DOHH2 (cell line): ENCODE data around the gene TFRC.

Experiments
- H3F3A ChIP-seq: fragments of 200-600 bp; sonication (generic), shearing (Covaris generic); 2 replicates; pipeline ENCODE4 v1.6.0; 2016; ENCODE audit warnings: antibody characterized with exemption, mild to moderate bottlenecking; ENCODE audit not compliant: control insufficient read depth, insufficient read depth
- H3K27ac ChIP-seq: fragments of 200-600 bp; sonication (generic); 2 replicates; pipeline ENCODE4 v1.5.1; 2014; ENCODE audit warnings: low read depth, mild to moderate bottlenecking, low read length, moderate library complexity
- H3K27me3 ChIP-seq: fragments of 200-600 bp; sonication (generic); 2 replicates; pipeline ENCODE4 v1.6.1; 2014; ENCODE audit warnings: mild to moderate bottlenecking, low read length, mixed read lengths; ENCODE audit not compliant: control insufficient read depth
- H3K36me3 ChIP-seq: fragments of 200-600 bp; sonication (generic); 2 replicates; pipeline ENCODE4 v1.6.1; 2014; ENCODE audit warnings: mild to moderate bottlenecking, low read length, moderate library complexity, mixed read lengths; ENCODE audit not compliant: control insufficient read depth
- H3K4me1 ChIP-seq: fragments of 200-600 bp; sonication (generic); 2 replicates; pipeline ENCODE4 v1.6.1; 2014; ENCODE audit warnings: mild to moderate bottlenecking, low read length, mixed read lengths; ENCODE audit not compliant: control insufficient read depth
- H3K4me2 ChIP-seq: fragments of 200-600 bp; sonication (generic); 2 replicates; pipeline ENCODE4 v1.6.0; 2014; ENCODE audit warnings: mild to moderate bottlenecking, low read length, moderate library complexity
- H3K4me3 ChIP-seq: fragments of 200-600 bp; sonication (generic); 2 replicates; pipeline ENCODE4 v1.5.1; 2014; ENCODE audit warnings: mild to moderate bottlenecking, low read length, mixed read lengths
- H3K79me2 ChIP-seq: fragments of 200-600 bp; sonication (generic); 2 replicates; pipeline ENCODE4 v1.6.1; 2014; ENCODE audit warnings: mild to moderate bottlenecking, low read length, mixed read lengths; ENCODE audit not compliant: control insufficient read depth
- H3K9me2 ChIP-seq: fragments of 200-600 bp; sonication (generic); replicated peaks from 2 replicates; pipeline ENCODE4 v1.6.1; 2014; ENCODE audit warnings: mild to moderate bottlenecking, low read length, mixed read lengths; ENCODE audit not compliant: control insufficient read depth
- H3K9me3 ChIP-seq: fragments of 200-600 bp; sonication (generic); 2 replicates; pipeline ENCODE4 v1.6.1; 2014; ENCODE audit warnings: antibody characterized with exemption, low read length, mixed read lengths; ENCODE audit not compliant: control insufficient read depth, insufficient read depth
- H4K20me1 ChIP-seq: fragments of 200-600 bp; sonication (generic); 2 replicates; pipeline ENCODE4 v1.6.0; 2014; ENCODE audit warnings: low read depth, mild to moderate bottlenecking, antibody characterized with exemption, low read length, moderate library complexity; ENCODE audit not compliant: control insufficient read depth, insufficient read depth
- EZH2phosphoT487 ChIP-seq: fragments of 200-600 bp; sonication (generic); IDR thresholded peaks from 2 replicates; pipeline ENCODE4 v1.6.1; 2017; ENCODE audit warnings: borderline replicate concordance, mild to moderate bottlenecking, antibody characterized with exemption, low read length, moderate library complexity, mixed read lengths
- TF ChIP-seq, protein P1 (sequence below): fragments of 200-600 bp; sonication (generic); IDR thresholded peaks from one replicate; pipeline ENCODE4 v1.5.1; 2014; ENCODE audit warnings: antibody characterized with exemption, mild to moderate bottlenecking, low read depth, low read length; ENCODE audit not compliant: poor library complexity, severe bottlenecking

The TFRC gene

GRCh38 chr3:196063456-196063855 lies 18.4 kb downstream of the TFRC start:
- H3K9me2 ChIP-seq = no peaks in the 10 kb centered on the region
- no peaks in the 10 kb centered on the region for H3K4me1 ChIP-seq
- H3K4me2 ChIP-seq = no peak overlapping the region
- no peaks in the 10 kb centered on the region for H3K9me3 ChIP-seq
- peaks cover 96% of the 10 kb centered on the region for H3K36me3 ChIP-seq
- H3F3A ChIP-seq = peaks cover 4% of the 10 kb centered on the region; the same call in 1 of the 2 replicates
- H4K20me1 ChIP-seq = no peaks in the 10 kb centered on the region
- no peaks in the 10 kb centered on the region for H3K27me3 ChIP-seq
- no peak overlapping the region for H3K27ac ChIP-seq
- H3K4me3 ChIP-seq = no peak overlapping the region
- no peak for TF ChIP-seq EZH2phosphoT487
- TF ChIP-seq, protein P1, sequence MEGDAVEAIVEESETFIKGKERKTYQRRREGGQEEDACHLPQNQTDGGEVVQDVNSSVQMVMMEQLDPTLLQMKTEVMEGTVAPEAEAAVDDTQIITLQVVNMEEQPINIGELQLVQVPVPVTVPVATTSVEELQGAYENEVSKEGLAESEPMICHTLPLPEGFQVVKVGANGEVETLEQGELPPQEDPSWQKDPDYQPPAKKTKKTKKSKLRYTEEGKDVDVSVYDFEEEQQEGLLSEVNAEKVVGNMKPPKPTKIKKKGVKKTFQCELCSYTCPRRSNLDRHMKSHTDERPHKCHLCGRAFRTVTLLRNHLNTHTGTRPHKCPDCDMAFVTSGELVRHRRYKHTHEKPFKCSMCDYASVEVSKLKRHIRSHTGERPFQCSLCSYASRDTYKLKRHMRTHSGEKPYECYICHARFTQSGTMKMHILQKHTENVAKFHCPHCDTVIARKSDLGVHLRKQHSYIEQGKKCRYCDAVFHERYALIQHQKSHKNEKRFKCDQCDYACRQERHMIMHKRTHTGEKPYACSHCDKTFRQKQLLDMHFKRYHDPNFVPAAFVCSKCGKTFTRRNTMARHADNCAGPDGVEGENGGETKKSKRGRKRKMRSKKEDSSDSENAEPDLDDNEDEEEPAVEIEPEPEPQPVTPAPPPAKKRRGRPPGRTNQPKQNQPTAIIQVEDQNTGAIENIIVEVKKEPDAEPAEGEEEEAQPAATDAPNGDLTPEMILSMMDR = no peak
- H3K79me2 ChIP-seq = peaks cover 17% of the 10 kb centered on the region

- Histone ChIP-seq H3K9me2 (no peaks in the 10 kb centered on the region), H3K9me3 (no peaks in the 10 kb centered on the region), H3K27ac (no peak overlapping the region), H3K27me3 (no peaks in the 10 kb centered on the region), H3K36me3 (peaks cover 96% of the 10 kb centered on the region), H3K4me3 (no peak overlapping the region), H4K20me1 (no peaks in the 10 kb centered on the region), H3K4me1 (no peaks in the 10 kb centered on the region), H3K4me2 (no peak overlapping the region), H3F3A (peaks cover 4% of the 10 kb centered on the region; the same call in 1 of the 2 replicates), H3K79me2 (peaks cover 17% of the 10 kb centered on the region)
- no peak for TF ChIP-seq EZH2phosphoT487
- TF ChIP-seq, protein P1 = no peak
Measured at GRCh38 chr3:196063049-196063448, 18.8 kb downstream of the TFRC start.

DNA sequence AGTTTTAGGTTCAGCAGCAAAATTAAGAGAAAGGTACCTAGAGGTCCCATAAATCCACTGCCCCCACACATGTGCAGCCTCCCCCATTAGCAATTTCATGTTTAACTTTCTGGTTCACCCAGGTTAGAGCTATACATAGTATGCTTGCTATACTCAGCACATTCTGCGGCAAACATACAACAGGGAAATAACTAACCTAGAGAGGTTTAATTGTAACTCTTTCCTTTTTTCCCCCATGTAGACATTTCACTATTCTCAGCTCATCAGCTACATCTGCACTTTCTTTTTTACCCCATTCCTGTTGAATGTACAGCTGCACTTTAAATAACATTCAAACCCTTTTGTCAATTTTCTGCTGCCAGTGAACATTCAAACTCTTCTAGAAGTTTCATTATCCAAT lies 21.1 kb downstream of the TFRC start:
- peaks cover 96% of the 10 kb centered on the region for H3K36me3 ChIP-seq
- TF ChIP-seq, protein P1 = no peak
- no peak for TF ChIP-seq EZH2phosphoT487
- no peaks in the 10 kb centered on the region for H3K4me1 ChIP-seq
- no peaks in the 10 kb centered on the region for H4K20me1 ChIP-seq
- 0 out of 2 replicates have a peak, but pooled peaks cover 4% of the 10 kb centered on the region for H3F3A ChIP-seq
- H3K9me3 ChIP-seq = no peaks in the 10 kb centered on the region
- H3K27ac ChIP-seq = no peak overlapping the region
- no peak overlapping the region for H3K4me3 ChIP-seq
- H3K27me3 ChIP-seq = no peaks in the 10 kb centered on the region
- peaks cover 2% of the 10 kb centered on the region; the same call in 1 of the 2 replicates for H3K79me2 ChIP-seq
- no peak overlapping the region for H3K4me2 ChIP-seq
- H3K9me2 ChIP-seq = no peaks in the 10 kb centered on the region
